Measurements from ENCODE around the gene CLDND2. TPM values are rescaled to one million over a fixed set of nuclear protein-coding genes. Genes with fewer than 3 reads are reported as not detected.

The CLDND2 gene
- total RNA-seq, 1 donor from 2014 or later = 1.7 TPM

- no peak for DNase-seq (ENCODE audit: missing footprints)
- intact Hi-C loops (cut with DNase I) = no loop called here
- no peak for ATAC-seq
These were observed 19.2 kb upstream of the CLDND2 start, which contains the start of gene LIM2 for GRCh38 chr19:51387924-51388389. Gene LIM2, minus strand, starts transcription at chr19:51387974. Its CDS starts 531 bp downstream, at chr19:51387443.

GRCh38 chr19:51386882-51387520 is 18.2 kb upstream of the CLDND2 start:
- intact Hi-C loops (cut with DNase I) = no loop called here
- ATAC-seq (no peak), DNase-seq (ENCODE audit: missing footprints) (no peak)

- DNase-seq (ENCODE audit: missing footprints) (no peak), ATAC-seq (no peak)
- intact Hi-C loops (cut with DNase I) = no loop called here
These were observed 13.2 kb upstream of the CLDND2 start for GRCh38 chr19:51382004-51382403.

GRCh38 chr19:51380379-51380778 is 11.6 kb upstream of the CLDND2 start:
- DNase-seq (ENCODE audit: missing footprints) (no peak), ATAC-seq (no peak)
- intact Hi-C loops (cut with DNase I) = no loop called here

- no peak for DNase-seq (ENCODE audit: missing footprints)
- ATAC-seq = no peak
- intact Hi-C loops (cut with DNase I) = no loop called here
These were observed 8.6 kb upstream of the CLDND2 start for GRCh38 chr19:51377422-51377821.

GRCh38 chr19:51375504-51376221 is 6.9 kb upstream of the CLDND2 start:
- DNase-seq (ENCODE audit: missing footprints) (no peak), ATAC-seq (no peak)
- intact Hi-C loops (cut with DNase I) = no loop called here

GRCh38 chr19:51372649-51373504 is 4.1 kb upstream of the CLDND2 start, which contains the start of gene NKG7:
Gene NKG7, minus strand, starts transcription at chr19:51372654. Its CDS starts 119 bp downstream, at chr19:51372535.
- no peak for ATAC-seq
- no peak for DNase-seq (ENCODE audit: missing footprints)
- intact Hi-C loops (cut with DNase I) = no loop called here

- intact Hi-C loops (cut with DNase I) = no loop called here
- no peak for ATAC-seq
- no peak for DNase-seq (ENCODE audit: missing footprints)
These were observed 3.3 kb upstream of the CLDND2 start for GRCh38 chr19:51372021-51372648.

GRCh38 chr19:51371186-51371690 is 2.4 kb upstream of the CLDND2 start:
- intact Hi-C loops (cut with DNase I) = no loop called here
- ATAC-seq (no peak), DNase-seq (ENCODE audit: missing footprints) (no peak)

- DNase-seq (ENCODE audit: missing footprints) = no peak
- no peak for ATAC-seq
- intact Hi-C loops (cut with DNase I) = no loop called here
These were observed 1.4 kb upstream of the CLDND2 start for GRCh38 chr19:51370230-51370629.

- ATAC-seq = peak; percentile 94
- intact Hi-C loops (cut with DNase I) = loop anchor here (1.0 to 5.0 kb wide), 5 partner anchors 27 to 433 kb away; partner anchors contain the start of gene ZNF175
- DNase-seq (ENCODE audit: missing footprints) = peak; percentile 100
These were observed 1.0 kb downstream of the CLDND2 start for GRCh38 chr19:51367565-51368365.

GRCh38 chr19:51367255-51367564 is 1.6 kb downstream of the CLDND2 start:
- DNase-seq (ENCODE audit: missing footprints) = no peak
- ATAC-seq = no peak
- intact Hi-C loops (cut with DNase I) = loop anchor here (1.0 to 5.0 kb wide), 5 partner anchors 27 to 434 kb away; partner anchors contain the start of gene ZNF175

GRCh38 chr19:51366389-51367254 is 2.2 kb downstream of the CLDND2 start:
- intact Hi-C loops (cut with DNase I) = loop anchor here (1.0 to 5.0 kb wide), 5 partner anchors 27 to 434 kb away; partner anchors contain the start of gene ZNF175
- DNase-seq (ENCODE audit: missing footprints) (peak; percentile 99), ATAC-seq (peak; percentile 83)

GRCh38 chr19:51365965-51366388 is 2.8 kb downstream of the CLDND2 start, which contains the start of gene ETFB:
Gene ETFB, minus strand, starts transcription at chr19:51366388. Its CDS starts 62 bp downstream, at chr19:51366326.
- DNase-seq (ENCODE audit: missing footprints) = no peak
- intact Hi-C loops (cut with DNase I) = loop anchor here (2.0 to 5.0 kb wide), 3 partner anchors 206 to 435 kb away; partner anchors contain the start of gene ZNF175
- ATAC-seq = no peak

GRCh38 chr19:51365211-51365964 is 3.4 kb downstream of the CLDND2 start:
- ATAC-seq = no peak
- intact Hi-C loops (cut with DNase I) = loop anchor here (5.0 kb wide), 1 partner anchor 207 kb away; the partner anchor contains the start of gene ZNF175
- DNase-seq (ENCODE audit: missing footprints) = no peak
